Choroid plexus epithelial cell (primary cell): Measurements from ENCODE around the gene SLC4A3.

ENCODE experiments used
- DNase-seq: peaks from one replicate; pipeline ENCODE4 v3.0.0-alpha.2; 2010; ENCODE audit warnings: low read depth
- H3K4me3 ChIP-seq: 2 replicates; pipeline ENCODE4 v1.5.1; 2011; ENCODE audit warnings: low read depth, mild to moderate bottlenecking, control low read depth, low read length, moderate library complexity
- CTCF ChIP-seq: conservative IDR thresholded peaks from 2 replicates; pipeline ENCODE4 v1.5.1; 2011; ENCODE audit warnings: low read depth, mild to moderate bottlenecking, control low read depth, inconsistent platforms, low read length, moderate library complexity

The SLC4A3 gene

DNA sequence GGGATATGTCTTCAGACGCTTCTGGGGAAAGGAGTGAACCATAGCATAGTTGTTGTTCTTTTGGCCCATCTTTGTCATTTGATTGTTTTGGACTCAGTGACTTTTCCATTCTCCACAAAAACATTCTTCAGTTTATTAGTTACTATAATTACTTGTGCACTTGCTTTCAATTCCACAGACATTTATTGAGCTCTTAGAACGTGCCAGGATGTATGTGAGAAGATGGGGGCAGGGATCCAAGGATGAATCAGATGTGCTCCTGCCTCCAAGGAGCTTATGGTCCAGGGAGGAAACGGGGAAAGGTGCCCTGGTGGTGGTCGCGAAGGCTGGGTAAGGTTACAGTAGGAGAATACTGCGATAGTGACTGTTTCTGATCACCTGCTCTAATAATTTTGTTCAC lies 6.9 kb upstream of the SLC4A3 start:
- no peak for DNase-seq
- H3K4me3 ChIP-seq, result no peak overlapping the region
- TF ChIP-seq CTCF, result no peak

GRCh38 chr2:219621935-219622334 lies 5.5 kb upstream of the SLC4A3 start:
- no peak overlapping the region for H3K4me3 ChIP-seq
- TF ChIP-seq CTCF, result no peak
- DNase-seq, result no peak

DNA sequence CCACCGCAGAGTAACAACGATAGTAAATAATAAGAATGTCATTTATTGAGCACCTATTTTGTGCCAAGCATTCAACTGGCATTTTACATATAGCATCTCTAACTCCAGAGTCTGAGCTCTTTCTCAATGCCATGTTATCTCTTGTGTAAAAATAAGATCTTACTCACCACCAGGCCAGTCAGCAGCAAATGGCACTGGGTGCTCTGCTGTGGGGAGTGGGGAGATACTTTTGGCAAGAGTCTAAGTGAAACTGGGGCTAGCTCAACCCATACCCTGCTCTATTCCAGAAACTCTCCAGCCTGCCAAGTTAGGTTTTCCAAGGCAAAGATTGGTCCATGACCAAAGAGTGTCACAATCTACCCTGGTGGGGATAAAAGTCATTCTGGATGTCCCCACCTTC lies 5.0 kb upstream of the SLC4A3 start:
- no peak overlapping the region for H3K4me3 ChIP-seq
- no peak for TF ChIP-seq CTCF
- DNase-seq, result no peak

- DNase-seq, result no peak
- TF ChIP-seq CTCF, result no peak
- H3K4me3 ChIP-seq, result no peak overlapping the region
These were observed 2.9 kb upstream of the SLC4A3 start for GRCh38 chr2:219624565-219624964.

DNA sequence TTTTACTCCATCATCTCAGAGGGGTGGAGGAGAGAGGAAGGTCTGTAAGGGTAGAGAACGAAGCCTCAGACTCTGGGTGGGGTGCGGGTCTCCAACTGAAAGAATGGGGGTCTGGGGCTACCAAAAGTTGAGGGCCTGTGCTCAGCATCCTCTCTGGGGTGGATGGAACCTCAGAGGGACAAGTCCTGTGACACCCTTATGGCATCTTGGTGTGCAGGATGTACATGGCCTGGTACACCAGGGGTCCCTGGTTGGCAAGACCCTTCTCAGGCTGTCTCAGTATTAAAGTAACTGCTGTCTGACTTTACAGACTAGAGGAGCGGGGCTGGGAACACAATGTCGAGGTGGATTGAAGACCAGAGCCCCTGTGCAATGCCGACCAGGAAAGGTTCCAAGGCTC lies 2.3 kb upstream of the SLC4A3 start:
- DNase-seq, result no peak
- no peak overlapping the region for H3K4me3 ChIP-seq
- TF ChIP-seq CTCF, result no peak

DNA sequence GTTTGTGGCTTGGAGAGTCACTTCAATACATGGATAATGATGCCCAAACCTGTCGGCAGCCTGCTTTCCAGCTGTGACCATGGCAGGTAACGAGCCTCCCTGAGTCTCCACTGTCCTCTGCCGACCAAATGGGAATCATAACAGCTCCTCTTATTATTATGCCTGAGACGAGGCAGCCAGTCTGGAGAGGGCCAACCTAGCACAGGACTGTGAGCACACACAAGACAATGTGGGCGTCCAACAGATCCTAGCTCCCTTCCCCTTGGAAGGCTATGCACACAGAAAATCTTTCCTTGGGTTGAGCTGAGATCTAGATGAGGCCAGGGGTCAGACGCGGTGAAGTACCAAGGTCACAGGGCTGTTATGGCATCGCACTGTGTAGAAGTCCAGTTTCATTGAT lies 890 bp upstream of the SLC4A3 start:
- no peak overlapping the region for H3K4me3 ChIP-seq
- no peak for TF ChIP-seq CTCF
- no peak for DNase-seq

- no peak for TF ChIP-seq CTCF
- no peak overlapping the region for H3K4me3 ChIP-seq
- DNase-seq, result no peak
These were observed 980 bp downstream of the SLC4A3 start for GRCh38 chr2:219628235-219628985.
